Activated CD8-positive, alpha-beta T cell treated with anti-CD3 and anti-CD28 coated beads, Interleukin-2, amount 10 ng/mL, durations not matched to agents 7 days and 5 days (primary cell): ENCODE data around the gene EFCAB11. TPM values are rescaled to one million over a fixed set of nuclear protein-coding genes. Genes with fewer than 3 reads are reported as not detected.

Experiments
- ATAC-seq: fragments of 150-1000 bp; cut with Tn5 transposase; one replicate; pipeline ENCODE4 v1.10.0; 2021; ENCODE audit warnings: moderate library complexity
- CTCF ChIA-PET: fragments of 350-600 bp; sonication (Branson Sonifier 250); formaldehyde crosslinking; loops from one replicate; lab custom pipeline; 2021; ENCODE audit warnings: antibody characterized with exemption; lab: Charles Lee
- POLR2A ChIA-PET: fragments of 350-600 bp; sonication (Branson Sonifier 250); formaldehyde crosslinking; loops from one replicate; lab custom pipeline; 2021; ENCODE audit warnings: antibody characterized with exemption; lab: Charles Lee
- DNase-seq: peaks from one replicate; pipeline ENCODE4 v3.0.0-alpha.2; 2020
- H3K27ac Mint-ChIP-seq: one replicate; pipeline ENCODE4 v1.8.0; 2021; ENCODE audit warnings: mild to moderate bottlenecking, mixed read lengths
- H3K27me3 Mint-ChIP-seq: one replicate; pipeline ENCODE4 v1.8.0; 2021; ENCODE audit warnings: low read depth, mixed read lengths
- H3K36me3 Mint-ChIP-seq: one replicate; pipeline ENCODE4 v1.8.0; 2021; ENCODE audit warnings: low read depth, mixed read lengths
- H3K4me1 Mint-ChIP-seq: one replicate; pipeline ENCODE4 v1.8.0; 2021; ENCODE audit warnings: low read depth, mixed read lengths
- H3K4me3 Mint-ChIP-seq: one replicate; pipeline ENCODE4 v1.8.0; 2021; ENCODE audit warnings: mild to moderate bottlenecking, mixed read lengths
- H3K9me3 Mint-ChIP-seq: one replicate; pipeline ENCODE4 v1.8.0; 2022; ENCODE audit warnings: mixed read lengths; ENCODE audit not compliant: insufficient read depth
- total RNA-seq, 2 experiments: library from RNA; stranded (reverse); gene quantifications; one replicate each; pipeline ENCODE4 v1.2.3, GENCODE V29; 2021

EFCAB11 gene
- total RNA-seq, 2 experiments from 2014 or later = 9.8 to 11.9 TPM

DNA sequence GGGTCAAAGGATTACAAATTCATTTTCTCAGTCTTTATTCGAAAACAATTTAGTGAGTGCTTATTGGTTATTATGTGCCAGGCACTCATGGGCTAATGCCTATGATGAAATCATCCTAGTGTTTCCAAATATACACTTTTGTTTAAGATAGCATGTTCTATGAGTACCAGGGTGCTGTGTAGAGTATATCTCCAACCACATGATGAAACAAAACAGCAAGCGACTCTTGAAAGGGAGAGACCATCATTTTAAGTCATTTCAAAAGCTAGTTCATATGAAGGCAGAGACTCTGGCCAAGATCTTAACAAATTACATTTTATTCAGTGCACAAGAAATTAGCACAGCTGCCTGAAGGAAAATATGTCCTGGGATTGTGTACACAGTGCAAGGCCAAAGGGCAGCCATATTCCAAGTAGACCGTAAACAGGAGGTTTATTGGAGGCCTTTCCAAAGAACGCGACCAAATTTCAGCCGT lies 204.2 kb downstream of the EFCAB11 start:
- ChIA-PET POLR2A (no interaction called here), CTCF (interaction anchor here (0.9 to 1.1 kb wide), 2 partner anchors 17 to 53 kb away, joined by 4 read pairs; no protein-coding TSS in a partner anchor)
- H3K4me3 Mint-ChIP-seq = no peak overlapping the region
- peaks cover 8% of the 10 kb centered on the region for H3K4me1 Mint-ChIP-seq
- H3K9me3 Mint-ChIP-seq = peaks cover 12% of the 10 kb centered on the region
- no peak overlapping the region for H3K27ac Mint-ChIP-seq
- no peaks in the 10 kb centered on the region for H3K27me3 Mint-ChIP-seq
- DNase-seq (no peak), ATAC-seq (no peak)
- peaks cover 8% of the 10 kb centered on the region for H3K36me3 Mint-ChIP-seq

DNA sequence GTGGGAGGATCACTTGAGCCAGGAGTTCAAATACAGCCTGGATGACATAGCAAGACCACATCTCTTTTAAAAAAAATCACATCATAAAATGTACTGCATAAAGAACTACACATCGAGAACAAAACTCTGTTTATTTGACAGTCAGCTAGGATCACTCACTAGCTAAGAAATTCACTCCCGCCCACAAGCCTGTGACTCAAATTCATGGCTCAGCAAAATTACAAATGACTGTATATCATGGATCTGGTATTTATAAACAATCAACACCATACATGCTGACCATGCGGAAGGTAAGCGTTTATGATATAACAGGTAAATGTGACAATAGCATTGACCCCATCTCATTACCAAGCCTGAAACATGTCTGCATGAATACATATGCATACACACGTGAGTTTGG lies 206.5 kb downstream of the EFCAB11 start:
- H3K36me3 Mint-ChIP-seq = peaks cover 2% of the 10 kb centered on the region
- peaks cover 8% of the 10 kb centered on the region for H3K4me1 Mint-ChIP-seq
- no peak overlapping the region for H3K4me3 Mint-ChIP-seq
- ChIA-PET POLR2A (no interaction called here), CTCF (no interaction called here)
- DNase-seq (no peak), ATAC-seq (no peak)
- peaks cover 6% of the 10 kb centered on the region for H3K9me3 Mint-ChIP-seq
- H3K27me3 Mint-ChIP-seq = no peaks in the 10 kb centered on the region
- no peak overlapping the region for H3K27ac Mint-ChIP-seq

- Mint-ChIP-seq H3K27ac (no peak overlapping the region), H3K9me3 (peaks cover 6% of the 10 kb centered on the region), H3K4me3 (no peak overlapping the region), H3K27me3 (no peaks in the 10 kb centered on the region), H3K36me3 (peaks cover 3% of the 10 kb centered on the region), H3K4me1 (peaks cover 8% of the 10 kb centered on the region)
- ATAC-seq (no peak), DNase-seq (no peak)
- ChIA-PET POLR2A (no interaction called here), CTCF (interaction anchor here (0.8 kb wide), 1 partner anchor 168 kb away, joined by 3 read pairs; no protein-coding TSS in a partner anchor)
Measured at GRCh38 chr14:89747126-89747525, 207.4 kb downstream of the EFCAB11 start.

DNA sequence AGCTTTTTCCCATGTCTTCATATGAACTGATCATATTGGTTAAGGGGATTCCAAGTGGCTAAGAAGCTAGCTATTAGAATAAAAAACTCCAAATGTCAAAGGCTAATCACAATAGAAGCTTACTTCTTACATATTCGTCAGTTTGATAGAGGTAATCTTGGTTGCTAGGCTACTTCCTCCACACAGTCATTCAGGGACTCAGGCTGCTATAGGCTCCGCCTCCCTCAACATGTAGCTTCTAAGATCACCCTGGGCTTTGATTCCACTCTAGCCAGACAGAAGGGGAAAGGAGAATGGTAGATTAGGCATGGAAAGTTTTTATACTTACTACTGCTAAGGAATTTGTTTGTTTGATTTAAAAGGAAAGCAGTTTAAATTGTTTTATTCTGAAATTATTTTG lies 207.9 kb downstream of the EFCAB11 start:
- DNase-seq = no peak

DNA sequence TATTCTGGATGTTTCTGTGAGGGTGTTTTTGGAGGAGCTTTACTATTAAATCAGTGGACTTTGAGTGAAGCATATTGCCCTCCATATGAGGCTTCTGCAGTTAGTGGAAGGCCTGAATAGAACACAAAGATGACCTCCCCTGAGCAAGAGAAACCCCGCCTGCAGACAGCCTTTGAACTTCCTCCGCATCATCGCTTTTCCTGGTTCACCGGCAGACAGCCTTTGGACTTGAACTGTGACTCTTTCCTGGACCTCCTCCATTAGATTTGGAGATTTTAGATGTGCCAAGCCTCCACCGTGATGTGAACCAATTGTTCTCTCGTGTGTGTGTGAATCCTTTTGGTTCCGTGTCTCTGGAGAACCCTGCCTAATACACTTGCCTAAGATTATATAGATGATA lies 208.4 kb downstream of the EFCAB11 start:
- CTCF ChIA-PET = interaction anchor here (1.1 to 1.2 kb wide), 3 partner anchors 12 to 130 kb away, joined by 3 to 4 read pairs (median 3); no protein-coding TSS in a partner anchor
- no peak overlapping the region for H3K4me3 Mint-ChIP-seq
- H3K36me3 Mint-ChIP-seq = peaks cover 11% of the 10 kb centered on the region
- POLR2A ChIA-PET = interaction anchor here (0.6 kb wide), 1 partner anchor 145 kb away, joined by 3 read pairs; no protein-coding TSS in a partner anchor
- H3K27ac Mint-ChIP-seq = no peak overlapping the region
- no peaks in the 10 kb centered on the region for H3K27me3 Mint-ChIP-seq
- ATAC-seq = no peak
- peaks cover 10% of the 10 kb centered on the region for H3K9me3 Mint-ChIP-seq
- DNase-seq = no peak
- H3K4me1 Mint-ChIP-seq = peaks cover 3% of the 10 kb centered on the region

More for the DNA sequence above, 207.9 kb downstream of the EFCAB11 start:
- Mint-ChIP-seq H3K36me3 (peaks cover 8% of the 10 kb centered on the region), H3K9me3 (peaks cover 6% of the 10 kb centered on the region), H3K27ac (no peak overlapping the region), H3K4me3 (no peak overlapping the region), H3K27me3 (no peaks in the 10 kb centered on the region), H3K4me1 (peaks cover 8% of the 10 kb centered on the region)
- peak; percentile 53 for ATAC-seq
- POLR2A ChIA-PET = no interaction called here
- CTCF ChIA-PET = interaction anchor here (0.8 to 1.2 kb wide), 3 partner anchors 11 to 168 kb away, joined by 3 to 4 read pairs (median 3); no protein-coding TSS in a partner anchor

Other genes starting within 250 kb of the EFCAB11 start
- 10 to 100 TPM; 82.0 to 89.7 TPM for gene TDP1, start 1.2 kb upstream of the EFCAB11 start, total RNA-seq
- gene KCNK13, start 107.3 kb upstream of the EFCAB11 start, total RNA-seq = under 1 TPM; 0.11 to 0.13 TPM